Endodermal cell (in vitro differentiated cells): Measurements from ENCODE around the gene PLAGL2. TPM values are rescaled to one million over a fixed set of nuclear protein-coding genes. Genes with fewer than 3 reads are reported as not detected.
A peak's percentile ranks its signal among the peaks of the same experiment; 100 is the strongest.

ENCODE experiments used
- DNase-seq: peaks from one replicate; pipeline ENCODE4 v3.0.0-alpha.2; 2017
- H3K27ac ChIP-seq: 2 replicates; pipeline ENCODE4 v1.5.1; 2013; ENCODE audit warnings: mild to moderate bottlenecking, low read depth, low read length, moderate library complexity
- H3K27me3 ChIP-seq: 2 replicates; pipeline ENCODE4 v1.6.1; 2013; ENCODE audit warnings: mild to moderate bottlenecking, low read length, moderate library complexity; ENCODE audit not compliant: insufficient read depth, control insufficient read depth, poor library complexity, severe bottlenecking
- H3K36me3 ChIP-seq: 2 replicates; pipeline ENCODE4 v1.7.0; 2013; ENCODE audit warnings: mild to moderate bottlenecking, low read length, moderate library complexity; ENCODE audit not compliant: control insufficient read depth, insufficient read depth
- H3K4me1 ChIP-seq: one replicate; pipeline ENCODE4 v1.7.0; 2013; ENCODE audit warnings: low read length; ENCODE audit not compliant: control insufficient read depth, insufficient read depth
- H3K4me3 ChIP-seq: 2 replicates; pipeline ENCODE4 v1.5.1; 2013; ENCODE audit warnings: mild to moderate bottlenecking, low read length, moderate library complexity
- H3K9ac ChIP-seq: 2 replicates; pipeline ENCODE4 v1.6.1; 2013; ENCODE audit warnings: mild to moderate bottlenecking, low read length, moderate library complexity; ENCODE audit not compliant: poor library complexity, severe bottlenecking; ENCODE audit errors: extremely low read depth
- H3K9me3 ChIP-seq: 2 replicates; pipeline ENCODE4 v1.6.1; 2013; ENCODE audit warnings: mild to moderate bottlenecking, low read length, moderate library complexity; ENCODE audit not compliant: control insufficient read depth
- H3K27ac Mint-ChIP-seq: 2 replicates; pipeline ENCODE4 v1.8.0; 2020; ENCODE audit warnings: mixed read lengths
- H3K27me3 Mint-ChIP-seq: 2 replicates; pipeline ENCODE4 v1.8.0; 2021; ENCODE audit warnings: mild to moderate bottlenecking, mixed read lengths; ENCODE audit not compliant: insufficient read depth
- H3K36me3 Mint-ChIP-seq: 2 replicates; pipeline ENCODE4 v1.8.0; 2020; ENCODE audit warnings: low read depth, mixed read lengths
- H3K4me1 Mint-ChIP-seq: 2 replicates; pipeline ENCODE4 v1.8.0; 2020; ENCODE audit warnings: mixed read lengths
- H3K4me3 Mint-ChIP-seq: 2 replicates; pipeline ENCODE4 v1.8.0; 2020; ENCODE audit warnings: mild to moderate bottlenecking, moderate library complexity, mixed read lengths
- H3K9me3 Mint-ChIP-seq: 2 replicates; pipeline ENCODE4 v1.8.0; 2020; ENCODE audit warnings: mild to moderate bottlenecking, mixed read lengths
- whole genome bisulfite sequencing, 2 experiments: methylation state at CpG; one replicate each; pipeline versions ENCODE4 v1.1.5 to v1.1.7; 2013; ENCODE audit warnings: missing lambda C conversion rate in 2 of 2, mixed read lengths in 1 of 2; ENCODE audit not compliant: insufficient coverage in 1 of 2, insufficient read length in 1 of 2; 5-methylcytosine and 5-hydroxymethylcytosine counted together
- long read RNA-seq, 4 experiments: library from polyadenylated mRNA in 2 of 4; library from RNA in 1 of 4; library from capped mRNA in 1 of 4; stranded (forward) in 3 of 4; unstranded in 1 of 4; transcript quantifications; one replicate each; pipeline ENCODE4 v2.0.0, GENCODE V29; 2020 to 2021; ENCODE audit warnings: inconsistent platforms in 1 of 4
- polyA plus RNA-seq, 2 experiments: library from polyadenylated mRNA; stranded (reverse); fragments of 50-300 nt; gene quantifications; one replicate each; pipeline ENCODE4 v1.2.3, GENCODE V29; 2013
- total RNA-seq, 2 donors: library from RNA; stranded (reverse); fragmentation: NEBNext Ultra II Directional in 1 of 2; extraction: Animal tissue kit (Norgen Biotek cat#: 25700) in 1 of 2; gene quantifications; 2 replicates in 1 of 2; 3 replicates in 1 of 2; pipeline ENCODE4 v1.2.1, GENCODE V29; 2021
- TF ChIP-seq, protein P1 (sequence below): fragments of 200-600 bp; sonication (generic); conservative IDR thresholded peaks from 2 replicates; pipeline ENCODE4 v1.5.0; 2021; ENCODE audit warnings: antibody characterized with exemption, mild to moderate bottlenecking

Gene PLAGL2, protein sequence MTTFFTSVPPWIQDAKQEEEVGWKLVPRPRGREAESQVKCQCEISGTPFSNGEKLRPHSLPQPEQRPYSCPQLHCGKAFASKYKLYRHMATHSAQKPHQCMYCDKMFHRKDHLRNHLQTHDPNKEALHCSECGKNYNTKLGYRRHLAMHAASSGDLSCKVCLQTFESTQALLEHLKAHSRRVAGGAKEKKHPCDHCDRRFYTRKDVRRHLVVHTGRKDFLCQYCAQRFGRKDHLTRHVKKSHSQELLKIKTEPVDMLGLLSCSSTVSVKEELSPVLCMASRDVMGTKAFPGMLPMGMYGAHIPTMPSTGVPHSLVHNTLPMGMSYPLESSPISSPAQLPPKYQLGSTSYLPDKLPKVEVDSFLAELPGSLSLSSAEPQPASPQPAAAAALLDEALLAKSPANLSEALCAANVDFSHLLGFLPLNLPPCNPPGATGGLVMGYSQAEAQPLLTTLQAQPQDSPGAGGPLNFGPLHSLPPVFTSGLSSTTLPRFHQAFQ
- 10 to 100 TPM; 25.5 to 34.5 TPM for total RNA-seq
- 30.1 TPM for polyA plus RNA-seq (2013, experiment 1 of 2)
- 26.0 TPM for polyA plus RNA-seq (2013, experiment 2 of 2)
- long read RNA-seq, experiment 1, partial matches to known transcripts: 0 of 9 reads
- long read RNA-seq, experiment 1, other reads (novel, unspliced or antisense): 9 of 9 reads
- long read RNA-seq, experiment 2, full-length matches to known transcripts: 12 of 25 reads
- long read RNA-seq, experiment 2, partial matches to known transcripts: 1 of 25 reads
- long read RNA-seq, experiment 2, other reads (novel, unspliced or antisense): 12 of 25 reads
- long read RNA-seq, experiment 3, full-length matches to known transcripts: 16 of 26 reads
- long read RNA-seq, experiment 3, partial matches to known transcripts: 0 of 26 reads
- long read RNA-seq, experiment 3, other reads (novel, unspliced or antisense): 10 of 26 reads
- long read RNA-seq, experiment 4: 0 reads

- peak within 1 kb of the TSS; percentile 91 for H3K27ac Mint-ChIP-seq
- peaks cover 47% of the 10 kb centered on the region for H3K4me1 Mint-ChIP-seq
- Histone ChIP-seq H3K9ac (peak within 1 kb of the TSS; percentile 78), H3K9me3 (no peaks in the 10 kb centered on the region), H3K36me3 (peaks cover 21% of the 10 kb centered on the region), H3K4me1 (peaks cover 7% of the 10 kb centered on the region), H3K27ac (peak within 1 kb of the TSS; percentile 58), H3K27me3 (no peaks in the 10 kb centered on the region), H3K4me3 (peak within 1 kb of the TSS; percentile 93)
- peaks cover 24% of the 10 kb centered on the region for H3K36me3 Mint-ChIP-seq
- DNase-seq: peak; percentile 93
- WGBS, 2 experiments: 2 to 5% methylated on average over 17 to 74 of the region's 74 CpGs
- H3K4me3 Mint-ChIP-seq: peak within 1 kb of the TSS; percentile 92
- H3K9me3 Mint-ChIP-seq: no peaks in the 10 kb centered on the region
- TF ChIP-seq, protein P1, sequence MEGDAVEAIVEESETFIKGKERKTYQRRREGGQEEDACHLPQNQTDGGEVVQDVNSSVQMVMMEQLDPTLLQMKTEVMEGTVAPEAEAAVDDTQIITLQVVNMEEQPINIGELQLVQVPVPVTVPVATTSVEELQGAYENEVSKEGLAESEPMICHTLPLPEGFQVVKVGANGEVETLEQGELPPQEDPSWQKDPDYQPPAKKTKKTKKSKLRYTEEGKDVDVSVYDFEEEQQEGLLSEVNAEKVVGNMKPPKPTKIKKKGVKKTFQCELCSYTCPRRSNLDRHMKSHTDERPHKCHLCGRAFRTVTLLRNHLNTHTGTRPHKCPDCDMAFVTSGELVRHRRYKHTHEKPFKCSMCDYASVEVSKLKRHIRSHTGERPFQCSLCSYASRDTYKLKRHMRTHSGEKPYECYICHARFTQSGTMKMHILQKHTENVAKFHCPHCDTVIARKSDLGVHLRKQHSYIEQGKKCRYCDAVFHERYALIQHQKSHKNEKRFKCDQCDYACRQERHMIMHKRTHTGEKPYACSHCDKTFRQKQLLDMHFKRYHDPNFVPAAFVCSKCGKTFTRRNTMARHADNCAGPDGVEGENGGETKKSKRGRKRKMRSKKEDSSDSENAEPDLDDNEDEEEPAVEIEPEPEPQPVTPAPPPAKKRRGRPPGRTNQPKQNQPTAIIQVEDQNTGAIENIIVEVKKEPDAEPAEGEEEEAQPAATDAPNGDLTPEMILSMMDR: peak; percentile 47
- H3K27me3 Mint-ChIP-seq: no peaks in the 10 kb centered on the region
Measured at GRCh38 chr20:32207626-32208498, at the start of gene PLAGL2, which contains the start of gene POFUT1. Gene PLAGL2 (minus strand): TSS chr20:32207743. CDS start chr20:32202178, 5,565 bp downstream. Gene POFUT1 (plus strand): TSS chr20:32207880. CDS start chr20:32207942, 62 bp downstream.

DNA sequence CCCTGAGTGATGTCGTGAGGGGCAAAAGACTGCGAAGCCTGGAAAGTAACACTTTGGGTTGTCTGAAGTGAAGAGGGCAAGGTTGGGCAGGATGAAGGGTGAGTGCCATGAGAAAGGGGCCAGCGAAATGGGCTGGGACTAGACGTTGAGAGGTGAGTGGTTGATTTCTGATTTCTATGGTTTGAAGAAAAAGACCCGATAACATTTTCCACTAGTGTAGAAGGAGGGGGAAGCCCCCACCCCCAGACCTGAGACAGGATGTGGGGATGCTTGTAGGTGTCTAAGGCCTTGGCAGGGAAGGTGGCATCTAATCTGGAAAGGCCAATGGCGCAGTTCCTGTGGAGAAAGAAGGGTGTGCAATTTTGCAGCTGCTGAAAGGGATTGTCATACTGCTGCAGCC, 44.6 kb upstream of the PLAGL2 start:
- Histone ChIP-seq H3K36me3 (no peaks in the 10 kb centered on the region), H3K27ac (no peak overlapping the region), H3K4me3 (no peak overlapping the region), H3K4me1 (no peaks in the 10 kb centered on the region), H3K27me3 (no peaks in the 10 kb centered on the region), H3K9me3 (no peaks in the 10 kb centered on the region), H3K9ac (no peak overlapping the region)
- WGBS, 2 experiments: 97 to 98% methylated on average over 4 to 6 of the region's 6 CpGs
- Mint-ChIP-seq H3K9me3 (no peaks in the 10 kb centered on the region), H3K36me3 (no peaks in the 10 kb centered on the region), H3K27me3 (peaks cover 4% of the 10 kb centered on the region), H3K4me1 (peaks cover 6% of the 10 kb centered on the region), H3K27ac (no peak overlapping the region), H3K4me3 (no peak overlapping the region)
- TF ChIP-seq, protein P1: no peak
- DNase-seq: no peak
